Activated T-helper 1 cell treated with anti-CD3 and anti-CD28 coated beads, Interleukin-2, amount 50 U/mL, for 16 hours (primary cell): Measurements from ENCODE around the gene CSF3R.

ENCODE experiments used
- DNase-seq, 2 donors: peaks; one replicate each; pipeline ENCODE4 v3.0.0-alpha.2; 2020; ENCODE audit warnings: low read depth in 1 of 2, low spot score in 1 of 2

Gene CSF3R

DNA sequence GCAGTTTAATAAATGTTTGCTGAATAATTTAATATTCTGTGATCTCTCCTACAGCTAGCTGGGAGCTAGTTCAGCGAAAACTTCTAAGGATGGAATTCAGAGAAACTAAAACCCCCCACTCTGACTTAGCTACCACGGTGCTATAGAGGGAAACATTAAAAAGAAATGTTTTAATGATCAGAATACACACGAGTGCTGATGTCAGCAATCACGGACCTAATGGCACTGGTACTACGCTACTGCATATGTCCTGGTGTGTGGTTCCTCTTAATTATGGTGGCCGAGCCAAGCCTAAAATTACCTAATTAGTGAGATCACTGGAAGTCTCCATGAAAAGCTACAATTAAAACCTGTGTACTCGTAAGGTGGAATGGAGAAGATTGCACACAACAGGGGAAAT is 61.1 kb downstream of the CSF3R start:
- no peak for DNase-seq

DNA sequence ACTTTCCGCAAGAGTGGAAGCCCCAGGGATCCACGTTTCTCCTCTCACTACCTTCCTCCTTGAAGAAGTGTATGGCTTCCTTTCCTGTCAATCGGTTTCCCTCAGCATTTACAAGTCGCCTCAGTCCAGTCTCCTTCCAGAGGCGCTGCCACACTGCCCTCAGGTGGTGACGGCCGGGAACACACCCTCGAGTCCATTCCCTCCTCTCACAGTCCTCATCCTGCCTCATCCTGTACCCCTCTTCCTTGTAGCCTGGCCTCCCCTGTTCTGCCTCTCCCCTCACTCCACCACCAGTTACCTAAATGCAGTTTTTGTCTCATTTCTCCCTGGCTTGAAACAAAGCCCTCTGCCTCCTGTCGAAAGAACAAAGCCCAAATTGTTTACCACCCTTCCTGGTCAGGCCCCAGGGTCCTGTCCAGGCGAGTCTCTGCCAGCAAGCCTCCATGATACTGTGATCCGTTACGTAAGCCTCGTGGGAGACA is 61.8 kb downstream of the CSF3R start:
- DNase-seq = peak; percentile 80 to 92

DNA sequence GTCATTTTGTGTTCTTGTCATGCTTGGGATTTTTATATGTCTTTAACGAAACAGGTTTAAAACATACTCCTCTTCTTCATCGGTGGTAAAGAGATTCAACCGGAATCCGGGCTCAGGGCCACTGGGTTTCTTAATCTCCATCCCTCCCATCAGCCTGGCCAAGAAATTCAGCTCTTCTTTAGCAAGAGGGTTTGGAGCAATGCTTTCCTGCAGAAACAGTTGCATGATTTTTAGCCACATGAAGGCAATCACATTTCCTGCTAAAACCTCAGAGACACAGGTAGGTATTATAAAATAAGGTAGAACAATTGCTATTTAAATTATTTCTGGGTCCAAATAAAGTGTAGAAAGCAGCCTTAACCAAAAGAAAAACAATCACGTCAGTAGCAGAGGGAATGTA is 62.3 kb downstream of the CSF3R start:
- DNase-seq = no peak

DNA sequence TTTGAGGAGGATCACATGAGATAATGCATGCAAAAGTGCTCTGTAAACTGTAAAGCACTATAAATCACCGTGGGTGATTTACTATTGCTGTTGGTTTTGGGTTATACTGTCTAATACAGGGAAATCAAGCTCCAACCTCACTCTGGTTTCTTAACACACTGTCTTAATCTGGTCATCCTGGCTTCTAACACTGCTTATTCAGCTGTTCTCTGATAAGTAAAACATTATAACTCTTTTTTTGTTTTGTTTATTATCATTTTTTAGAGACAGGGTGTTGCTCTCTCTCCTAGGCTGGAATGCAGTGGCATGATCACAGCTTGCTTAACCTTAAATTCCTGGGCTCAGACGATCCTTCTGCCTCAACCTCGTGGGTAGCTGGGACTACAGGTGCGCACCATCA is 63.1 kb downstream of the CSF3R start:
- no peak for DNase-seq

DNA sequence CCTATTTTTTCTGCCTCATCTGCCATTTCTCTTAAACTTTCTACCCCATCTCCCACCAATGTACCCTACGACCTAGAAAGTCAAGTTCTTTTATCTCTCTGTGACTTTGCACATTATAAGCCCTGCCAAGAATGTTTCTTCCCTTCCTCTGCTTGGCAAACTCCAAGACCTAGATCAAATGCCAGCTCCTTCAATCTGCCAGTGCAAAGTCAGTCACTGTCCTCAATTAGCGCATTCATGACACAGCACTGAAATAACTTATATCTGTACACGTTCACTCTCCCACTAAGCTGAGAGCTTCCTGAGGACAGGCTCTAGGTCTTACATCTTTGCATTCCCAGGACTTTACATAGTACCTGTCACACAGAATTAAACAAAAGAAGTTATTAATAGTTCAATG is 63.6 kb downstream of the CSF3R start:
- DNase-seq = no peak

DNA sequence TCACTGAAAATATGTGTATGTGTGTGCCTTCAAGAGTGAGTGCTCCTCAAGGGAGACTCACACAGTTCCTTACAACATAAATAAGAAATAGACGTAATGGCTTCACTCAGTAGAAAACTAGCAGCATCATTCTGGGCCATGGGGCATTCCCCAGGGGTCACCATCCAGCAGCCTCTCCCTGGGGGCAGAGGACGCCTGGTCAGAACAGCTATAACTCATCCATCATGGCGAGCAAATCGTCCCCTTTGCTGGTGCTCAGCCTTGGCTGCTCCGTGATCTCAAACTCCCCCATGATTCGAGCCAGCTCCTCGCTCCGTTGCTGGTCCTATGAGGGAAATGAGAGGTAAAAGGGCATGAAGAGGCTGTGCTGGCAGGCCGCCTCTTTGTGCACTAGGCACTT is 64.8 kb downstream of the CSF3R start:
- DNase-seq = no peak
